Astrocyte (in vitro differentiated cells and primary cell): ENCODE data around the gene ACTL8. TPM values are rescaled to one million over a fixed set of nuclear protein-coding genes. Genes with fewer than 3 reads are reported as not detected.
A peak's percentile ranks its signal among the peaks of the same experiment; 100 is the strongest.

ENCODE experiments used
- DNase-seq: peaks from one replicate; pipeline ENCODE4 v3.0.0-alpha.2; 2010; ENCODE audit warnings: low read depth
- FAIRE-seq: peaks from 2 replicates; lab custom pipeline; 2011; peaks lifted over from hg19 to GRCh38; lab: Jason Lieb, UNC
- H2AFZ ChIP-seq: 2 replicates; pipeline ENCODE4 v1.6.0; 2012; ENCODE audit warnings: low read depth, low read length, inconsistent platforms
- H3K27ac ChIP-seq: 2 replicates; pipeline ENCODE4 v1.5.1; 2011; ENCODE audit warnings: low read depth, low read length, inconsistent platforms
- H3K27me3 ChIP-seq: 2 replicates; pipeline ENCODE4 v1.6.0; 2011; ENCODE audit warnings: low read length, inconsistent platforms; ENCODE audit not compliant: insufficient read depth
- H3K36me3 ChIP-seq: 2 replicates; pipeline ENCODE4 v1.5.1; 2011; ENCODE audit warnings: low read length, inconsistent platforms; ENCODE audit not compliant: insufficient read depth
- H3K4me1 ChIP-seq: 2 replicates; pipeline ENCODE4 v1.5.1; 2011; ENCODE audit warnings: low read length, inconsistent platforms; ENCODE audit not compliant: insufficient read depth
- H3K4me2 ChIP-seq: 2 replicates; pipeline ENCODE4 v1.6.0; 2012; ENCODE audit warnings: low read length, inconsistent platforms
- H3K4me3 ChIP-seq: 2 replicates; pipeline ENCODE4 v1.5.1; 2011; ENCODE audit warnings: low read depth, mild to moderate bottlenecking, low read length, inconsistent platforms; ENCODE audit not compliant: insufficient read depth
- H3K79me2 ChIP-seq: 2 replicates; pipeline ENCODE4 v1.6.0; 2012; ENCODE audit warnings: mild to moderate bottlenecking, low read length, inconsistent platforms; ENCODE audit not compliant: insufficient read depth
- H3K9ac ChIP-seq: 2 replicates; pipeline ENCODE4 v1.6.0; 2012; ENCODE audit warnings: mild to moderate bottlenecking, low read length, inconsistent platforms
- H3K9me3 ChIP-seq: 2 replicates; pipeline ENCODE4 v1.5.1; 2012; ENCODE audit warnings: low read depth, mild to moderate bottlenecking, low read length, inconsistent platforms; ENCODE audit not compliant: insufficient read depth
- H4K20me1 ChIP-seq: 2 replicates; pipeline ENCODE4 v1.6.0; 2012; ENCODE audit warnings: low read length, inconsistent platforms; ENCODE audit not compliant: insufficient read depth
- H3K27ac Mint-ChIP-seq: one replicate; pipeline ENCODE4 v1.8.0; 2021; ENCODE audit warnings: mild to moderate bottlenecking, mixed read lengths; ENCODE audit not compliant: unreplicated experiment
- H3K27me3 Mint-ChIP-seq: one replicate; pipeline ENCODE4 v1.8.0; 2021; ENCODE audit warnings: low read depth, mixed read lengths; ENCODE audit not compliant: unreplicated experiment
- H3K36me3 Mint-ChIP-seq: one replicate; pipeline ENCODE4 v1.8.0; 2021; ENCODE audit warnings: low read depth, mixed read lengths; ENCODE audit not compliant: unreplicated experiment
- H3K4me1 Mint-ChIP-seq: one replicate; pipeline ENCODE4 v1.8.0; 2021; ENCODE audit warnings: low read depth, mixed read lengths; ENCODE audit not compliant: unreplicated experiment
- H3K4me3 Mint-ChIP-seq: one replicate; pipeline ENCODE4 v1.8.0; 2021; ENCODE audit warnings: mild to moderate bottlenecking, moderate library complexity, mixed read lengths; ENCODE audit not compliant: unreplicated experiment
- H3K9me3 Mint-ChIP-seq: one replicate; pipeline ENCODE4 v1.8.0; 2021; ENCODE audit warnings: mild to moderate bottlenecking, mixed read lengths; ENCODE audit not compliant: unreplicated experiment
- EZH2 ChIP-seq: IDR thresholded peaks from 2 replicates; pipeline ENCODE4 v1.6.1; 2012; ENCODE audit warnings: mild to moderate bottlenecking, low read length, inconsistent platforms; ENCODE audit not compliant: insufficient read depth
- total RNA-seq: library from RNA; stranded (reverse); gene quantifications from 2 replicates; pipeline ENCODE4 v1.2.1, GENCODE V29; 2021
- TF ChIP-seq, protein P1 (sequence below): IDR thresholded peaks from 2 replicates; pipeline ENCODE4 v1.5.1; 2011; ENCODE audit warnings: low read depth, mild to moderate bottlenecking, inconsistent platforms, low read length, moderate library complexity; ENCODE audit not compliant: insufficient read depth

Gene ACTL8
- total RNA-seq, 1 donor from 2014 or later: 2.0 TPM

DNA sequence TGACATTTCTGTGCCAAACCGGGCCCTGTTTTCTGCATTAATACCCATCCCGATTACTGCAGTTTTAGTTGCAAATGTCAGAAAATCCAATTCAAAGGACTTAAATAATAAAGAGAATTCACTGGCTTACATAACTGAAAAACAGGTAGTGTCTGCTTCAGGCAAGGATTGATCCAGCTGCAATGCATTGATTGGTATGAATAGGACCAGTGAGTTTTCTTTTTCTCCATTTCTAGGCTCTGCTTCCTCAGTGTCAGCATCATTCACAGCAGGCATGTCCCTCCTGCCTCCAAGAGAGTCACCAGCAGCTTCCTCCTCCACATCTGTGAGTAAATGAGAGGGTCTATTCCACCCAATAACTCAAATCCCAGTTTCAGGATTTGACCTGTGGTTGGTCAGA lies 33.7 kb upstream of the ACTL8 start:
- no peaks in the 10 kb centered on the region for H3K9me3 ChIP-seq
- H3K4me2 ChIP-seq: no peak overlapping the region
- H2AFZ ChIP-seq: no peak overlapping the region
- H3K9ac ChIP-seq: no peak overlapping the region
- no peaks in the 10 kb centered on the region for H3K79me2 ChIP-seq
- Mint-ChIP-seq H3K4me3 (no peak overlapping the region), H3K36me3 (no peaks in the 10 kb centered on the region), H3K9me3 (peaks cover 2% of the 10 kb centered on the region), H3K27ac (no peak overlapping the region), H3K27me3 (peaks cover 32% of the 10 kb centered on the region), H3K4me1 (peaks cover 1% of the 10 kb centered on the region)
- no peaks in the 10 kb centered on the region for H3K4me1 ChIP-seq
- H4K20me1 ChIP-seq: no peaks in the 10 kb centered on the region
- no peak overlapping the region for H3K4me3 ChIP-seq
- no peaks in the 10 kb centered on the region for H3K36me3 ChIP-seq
- no peak for DNase-seq
- peaks cover 5% of the 10 kb centered on the region for H3K27me3 ChIP-seq
- no peak overlapping the region for H3K27ac ChIP-seq
- TF ChIP-seq EZH2: no peak
- TF ChIP-seq, protein P1, sequence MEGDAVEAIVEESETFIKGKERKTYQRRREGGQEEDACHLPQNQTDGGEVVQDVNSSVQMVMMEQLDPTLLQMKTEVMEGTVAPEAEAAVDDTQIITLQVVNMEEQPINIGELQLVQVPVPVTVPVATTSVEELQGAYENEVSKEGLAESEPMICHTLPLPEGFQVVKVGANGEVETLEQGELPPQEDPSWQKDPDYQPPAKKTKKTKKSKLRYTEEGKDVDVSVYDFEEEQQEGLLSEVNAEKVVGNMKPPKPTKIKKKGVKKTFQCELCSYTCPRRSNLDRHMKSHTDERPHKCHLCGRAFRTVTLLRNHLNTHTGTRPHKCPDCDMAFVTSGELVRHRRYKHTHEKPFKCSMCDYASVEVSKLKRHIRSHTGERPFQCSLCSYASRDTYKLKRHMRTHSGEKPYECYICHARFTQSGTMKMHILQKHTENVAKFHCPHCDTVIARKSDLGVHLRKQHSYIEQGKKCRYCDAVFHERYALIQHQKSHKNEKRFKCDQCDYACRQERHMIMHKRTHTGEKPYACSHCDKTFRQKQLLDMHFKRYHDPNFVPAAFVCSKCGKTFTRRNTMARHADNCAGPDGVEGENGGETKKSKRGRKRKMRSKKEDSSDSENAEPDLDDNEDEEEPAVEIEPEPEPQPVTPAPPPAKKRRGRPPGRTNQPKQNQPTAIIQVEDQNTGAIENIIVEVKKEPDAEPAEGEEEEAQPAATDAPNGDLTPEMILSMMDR: no peak
- FAIRE-seq: no peak

DNA sequence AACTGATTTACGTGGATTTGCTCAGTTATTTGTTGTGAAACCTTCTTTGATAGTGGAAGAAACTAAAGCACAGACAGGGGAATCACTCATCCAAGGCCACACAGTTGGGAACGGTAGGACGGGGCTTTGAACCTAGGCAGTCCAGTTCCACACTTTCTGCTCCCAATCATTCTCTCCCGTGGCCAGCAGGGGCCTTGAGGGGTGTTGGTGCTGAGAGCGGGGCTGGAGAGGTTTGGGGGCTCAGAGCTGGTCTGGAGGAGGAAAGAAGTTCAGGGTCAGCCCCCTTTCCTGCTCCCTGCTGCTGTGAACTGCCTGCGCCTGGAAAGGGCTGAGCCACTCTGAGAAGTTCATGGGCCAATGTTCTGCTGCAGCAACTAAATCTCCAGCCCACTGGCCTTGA lies 31.4 kb upstream of the ACTL8 start:
- TF ChIP-seq, protein P1: peak; percentile 5
- TF ChIP-seq EZH2: no peak
- H3K4me3 ChIP-seq: no peak overlapping the region

DNA sequence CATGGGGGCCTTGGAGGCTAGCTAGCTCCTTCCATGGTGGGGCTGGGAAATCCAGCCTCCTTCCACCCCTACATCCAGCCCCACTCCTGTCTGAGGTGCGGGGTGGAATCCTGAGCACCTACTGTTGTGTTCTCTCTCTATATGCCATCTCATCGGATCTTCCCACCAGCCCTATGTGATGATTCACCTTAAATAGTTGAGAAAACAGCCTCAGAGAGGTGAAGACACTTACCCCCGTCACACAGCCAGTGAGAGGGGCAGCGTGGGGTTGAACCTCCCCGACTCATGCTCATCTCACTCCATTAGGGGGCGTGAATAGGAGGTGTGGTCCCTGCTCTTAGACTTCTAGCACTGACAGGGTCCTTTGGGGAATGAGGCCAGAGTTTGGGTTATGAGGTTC lies 31.0 kb upstream of the ACTL8 start:
- Mint-ChIP-seq H3K9me3 (peaks cover 2% of the 10 kb centered on the region), H3K36me3 (no peaks in the 10 kb centered on the region), H3K27me3 (peaks cover 35% of the 10 kb centered on the region), H3K27ac (no peak overlapping the region), H3K4me1 (peaks cover 1% of the 10 kb centered on the region), H3K4me3 (no peak overlapping the region)
- DNase-seq: no peak
- peaks cover 5% of the 10 kb centered on the region for H3K27me3 ChIP-seq
- no peaks in the 10 kb centered on the region for H3K4me1 ChIP-seq
- FAIRE-seq: no peak
- no peak overlapping the region for H3K4me3 ChIP-seq
- H3K9ac ChIP-seq: no peak overlapping the region
- H3K79me2 ChIP-seq: no peaks in the 10 kb centered on the region
- no peaks in the 10 kb centered on the region for H3K9me3 ChIP-seq
- H3K27ac ChIP-seq: no peak overlapping the region
- H2AFZ ChIP-seq: no peak overlapping the region
- no peak overlapping the region for H3K4me2 ChIP-seq
- H4K20me1 ChIP-seq: no peaks in the 10 kb centered on the region
- H3K36me3 ChIP-seq: no peaks in the 10 kb centered on the region
- TF ChIP-seq, protein P1: no peak
- no peak for TF ChIP-seq EZH2

More for the DNA sequence above, 31.4 kb upstream of the ACTL8 start:
- no peaks in the 10 kb centered on the region for H3K79me2 ChIP-seq
- H3K4me2 ChIP-seq: no peak overlapping the region
- no peak overlapping the region for H3K27ac ChIP-seq
- DNase-seq (no peak), FAIRE-seq (no peak)
- H3K9me3 Mint-ChIP-seq: peaks cover 2% of the 10 kb centered on the region
- peaks cover 1% of the 10 kb centered on the region for H3K4me1 Mint-ChIP-seq
- no peaks in the 10 kb centered on the region for H3K9me3 ChIP-seq
- H3K36me3 ChIP-seq: no peaks in the 10 kb centered on the region
- no peak overlapping the region for H3K9ac ChIP-seq
- H3K27me3 Mint-ChIP-seq: peaks cover 35% of the 10 kb centered on the region
- no peaks in the 10 kb centered on the region for H3K4me1 ChIP-seq
- peaks cover 5% of the 10 kb centered on the region for H3K27me3 ChIP-seq
- no peaks in the 10 kb centered on the region for H3K36me3 Mint-ChIP-seq
- H3K4me3 Mint-ChIP-seq: no peak overlapping the region
- H4K20me1 ChIP-seq: no peaks in the 10 kb centered on the region
- H2AFZ ChIP-seq: no peak overlapping the region
- H3K27ac Mint-ChIP-seq: no peak overlapping the region
